ENCODE measurements around the gene RUFY4. TPM values are rescaled to one million over a fixed set of nuclear protein-coding genes. Genes with fewer than 3 reads are reported as not detected.
A peak's percentile ranks its signal among the peaks of the same experiment; 100 is the strongest.

The RUFY4 gene
- total RNA-seq, 2 experiments from 2014 or later = 1.4 to 5.1 TPM

GRCh38 chr2:218027426-218028188 is 41.4 kb upstream of the RUFY4 start:
- Mint-ChIP-seq H3K4me1 (no peaks in the 10 kb centered on the region), H3K4me3 (no peak overlapping the region), H3K9me3 (ENCODE audit: low read depth) (no peaks in the 10 kb centered on the region), H3K27me3 (no peaks in the 10 kb centered on the region), H3K27ac (no peak overlapping the region), H3K36me3 (no peaks in the 10 kb centered on the region)
- DNase-seq (peak; percentile 39), ATAC-seq (no peak)
- CTCF ChIA-PET = interaction anchor here (1.0 to 1.7 kb wide), 2 partner anchors 9 to 242 kb away, joined by 4 to 6 read pairs; no protein-coding TSS in a partner anchor

- ATAC-seq = no peak
- Mint-ChIP-seq H3K27me3 (no peaks in the 10 kb centered on the region), H3K36me3 (no peaks in the 10 kb centered on the region), H3K4me3 (no peak overlapping the region), H3K4me1 (no peaks in the 10 kb centered on the region), H3K27ac (no peak overlapping the region), H3K9me3 (ENCODE audit: low read depth) (no peaks in the 10 kb centered on the region)
- no peak for DNase-seq
- CTCF ChIA-PET = interaction anchor here (1.0 to 1.7 kb wide), 2 partner anchors 9 to 243 kb away, joined by 4 to 6 read pairs; no protein-coding TSS in a partner anchor
These were observed 40.9 kb upstream of the RUFY4 start for GRCh38 chr2:218028189-218028495.

GRCh38 chr2:218028562-218029348 is 40.3 kb upstream of the RUFY4 start:
- Mint-ChIP-seq H3K4me3 (no peak overlapping the region), H3K9me3 (ENCODE audit: low read depth) (no peaks in the 10 kb centered on the region), H3K27ac (no peak overlapping the region), H3K27me3 (no peaks in the 10 kb centered on the region), H3K36me3 (no peaks in the 10 kb centered on the region), H3K4me1 (no peaks in the 10 kb centered on the region)
- CTCF ChIA-PET = interaction anchor here (1.0 to 1.7 kb wide), 2 partner anchors 8 to 243 kb away, joined by 4 to 6 read pairs; no protein-coding TSS in a partner anchor
- DNase-seq = peak; percentile 34
- no peak for ATAC-seq

- DNase-seq (peak; percentile 25), ATAC-seq (no peak)
- Mint-ChIP-seq H3K9me3 (ENCODE audit: low read depth) (no peaks in the 10 kb centered on the region), H3K4me1 (peaks cover 5% of the 10 kb centered on the region), H3K36me3 (no peaks in the 10 kb centered on the region), H3K27ac (no peak overlapping the region), H3K4me3 (no peak overlapping the region), H3K27me3 (no peaks in the 10 kb centered on the region)
- CTCF ChIA-PET = no interaction called here
These were observed 39.4 kb upstream of the RUFY4 start for GRCh38 chr2:218029366-218030360.

- DNase-seq (peak; percentile 36), ATAC-seq (no peak)
- no peaks in the 10 kb centered on the region for H3K9me3 Mint-ChIP-seq (ENCODE audit: low read depth)
- H3K36me3 Mint-ChIP-seq = no peaks in the 10 kb centered on the region
- H3K27ac Mint-ChIP-seq = no peak overlapping the region
- peaks cover 10% of the 10 kb centered on the region for H3K4me1 Mint-ChIP-seq
- no peak overlapping the region for H3K4me3 Mint-ChIP-seq
- CTCF ChIA-PET = no interaction called here
- H3K27me3 Mint-ChIP-seq = no peaks in the 10 kb centered on the region
These were observed 38.5 kb upstream of the RUFY4 start for GRCh38 chr2:218030409-218031195.

- Mint-ChIP-seq H3K36me3 (no peaks in the 10 kb centered on the region), H3K9me3 (ENCODE audit: low read depth) (no peaks in the 10 kb centered on the region), H3K4me1 (peaks cover 12% of the 10 kb centered on the region), H3K4me3 (no peak overlapping the region), H3K27me3 (no peaks in the 10 kb centered on the region), H3K27ac (no peak overlapping the region)
- CTCF ChIA-PET = no interaction called here
- ATAC-seq (no peak), DNase-seq (no peak)
These were observed 37.8 kb upstream of the RUFY4 start for GRCh38 chr2:218031261-218031660.

- H3K4me3 Mint-ChIP-seq = no peak overlapping the region
- H3K27ac Mint-ChIP-seq = no peak overlapping the region
- ATAC-seq (no peak), DNase-seq (peak; percentile 36)
- H3K9me3 Mint-ChIP-seq (ENCODE audit: low read depth) = no peaks in the 10 kb centered on the region
- H3K36me3 Mint-ChIP-seq = no peaks in the 10 kb centered on the region
- H3K4me1 Mint-ChIP-seq = peaks cover 17% of the 10 kb centered on the region
- CTCF ChIA-PET = interaction anchor here (1.8 kb wide), 1 partner anchor 44 kb away, joined by 5 read pairs; no protein-coding TSS in a partner anchor
- H3K27me3 Mint-ChIP-seq = no peaks in the 10 kb centered on the region
These were observed 37.2 kb upstream of the RUFY4 start for GRCh38 chr2:218031771-218032257.

- Mint-ChIP-seq H3K36me3 (no peaks in the 10 kb centered on the region), H3K9me3 (ENCODE audit: low read depth) (no peaks in the 10 kb centered on the region), H3K4me1 (peaks cover 18% of the 10 kb centered on the region), H3K27me3 (no peaks in the 10 kb centered on the region), H3K4me3 (no peak overlapping the region), H3K27ac (no peak overlapping the region)
- ATAC-seq = no peak
- CTCF ChIA-PET = interaction anchor here (1.0 to 3.5 kb wide), 5 partner anchors 11 to 247 kb away, joined by 3 to 22 read pairs (median 6); partner anchors contain the start of gene RUFY4
- peak; percentile 40 for DNase-seq
These were observed 36.5 kb upstream of the RUFY4 start for GRCh38 chr2:218032336-218033171.

GRCh38 chr2:218033208-218033589 is 35.9 kb upstream of the RUFY4 start:
- DNase-seq = peak; percentile 22
- H3K4me3 Mint-ChIP-seq = no peak overlapping the region

GRCh38 chr2:218033590-218034496 is 35.2 kb upstream of the RUFY4 start:
- H3K4me1 Mint-ChIP-seq = peaks cover 19% of the 10 kb centered on the region
- DNase-seq (peak; percentile 40), ATAC-seq (peak; percentile 3)
- no peak overlapping the region for H3K27ac Mint-ChIP-seq
- CTCF ChIA-PET = interaction anchor here (0.6 to 3.5 kb wide), 10 partner anchors 8 to 248 kb away, joined by 3 to 22 read pairs (median 4); partner anchors contain the start of gene RUFY4
- peak overlapping the region; percentile 18 for H3K4me3 Mint-ChIP-seq
- no peaks in the 10 kb centered on the region for H3K27me3 Mint-ChIP-seq
- no peaks in the 10 kb centered on the region for H3K36me3 Mint-ChIP-seq
- H3K9me3 Mint-ChIP-seq (ENCODE audit: low read depth) = no peaks in the 10 kb centered on the region

More at GRCh38 chr2:218033208-218033589, 35.9 kb upstream of the RUFY4 start:
- Mint-ChIP-seq H3K36me3 (no peaks in the 10 kb centered on the region), H3K27ac (no peak overlapping the region), H3K4me1 (peaks cover 18% of the 10 kb centered on the region), H3K27me3 (no peaks in the 10 kb centered on the region), H3K9me3 (ENCODE audit: low read depth) (no peaks in the 10 kb centered on the region)
- no peak for ATAC-seq
- CTCF ChIA-PET = interaction anchor here (0.6 to 3.5 kb wide), 7 partner anchors 10 to 247 kb away, joined by 3 to 22 read pairs (median 5); partner anchors contain the start of gene RUFY4

Data from activated CD8-positive, alpha-beta memory T cell treated with anti-CD3 and anti-CD28 coated beads, Interleukin-2, amount 10 ng/mL, durations not matched to agents 7 days and 5 days (primary cell).